GM21390 (cell line): ENCODE results near the gene SRSF9.
"Not testable (repeated sequence)": the region's sequence is repeated elsewhere in the genome, so short reads cannot be mapped to it uniquely, and the experiment has no call there.

ENCODE experiments used
- ATAC-seq: cut with Tn5 transposase; IDR thresholded peaks from one replicate; pipeline ENCODE4 v1.9.1; 2021; ENCODE audit not compliant: unreplicated experiment

SRSF9 gene, protein sequence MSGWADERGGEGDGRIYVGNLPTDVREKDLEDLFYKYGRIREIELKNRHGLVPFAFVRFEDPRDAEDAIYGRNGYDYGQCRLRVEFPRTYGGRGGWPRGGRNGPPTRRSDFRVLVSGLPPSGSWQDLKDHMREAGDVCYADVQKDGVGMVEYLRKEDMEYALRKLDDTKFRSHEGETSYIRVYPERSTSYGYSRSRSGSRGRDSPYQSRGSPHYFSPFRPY

DNA sequence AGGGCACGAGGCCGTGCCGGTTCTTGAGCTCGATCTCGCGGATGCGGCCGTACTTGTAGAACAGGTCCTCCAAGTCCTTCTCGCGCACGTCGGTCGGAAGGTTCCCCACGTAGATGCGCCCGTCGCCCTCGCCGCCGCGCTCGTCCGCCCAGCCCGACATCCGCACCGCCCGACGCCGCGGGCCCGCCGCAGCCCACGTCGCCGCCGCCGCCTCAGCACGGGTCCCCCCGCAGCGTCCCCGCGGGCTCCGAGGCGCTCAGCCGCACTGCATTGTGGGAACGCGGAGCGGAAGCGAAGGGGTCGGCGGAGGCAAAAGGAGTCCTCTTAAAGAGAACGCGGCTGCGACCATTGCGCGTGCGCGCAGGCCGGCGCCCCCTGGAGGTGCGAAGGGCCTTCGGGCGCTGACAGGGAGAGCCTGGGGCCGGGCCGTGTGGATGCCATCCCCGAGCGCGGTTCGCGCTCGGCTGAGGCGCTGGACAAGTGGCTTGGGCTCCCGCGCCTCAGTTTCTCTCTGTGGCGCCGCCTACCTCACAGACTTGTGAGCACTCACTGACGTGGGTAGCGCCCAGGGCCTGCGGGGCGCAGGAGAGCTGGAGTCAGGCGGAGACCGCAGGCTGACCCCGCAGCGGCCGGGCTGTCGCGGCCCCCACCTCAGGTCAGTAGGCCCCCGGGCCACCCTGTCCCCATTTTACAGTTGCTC is at the start of gene SRSF9:
Gene SRSF9, minus strand, starts transcription at position 299 of the 700 bp plus-strand sequence. Its CDS starts 139 bp downstream, at position 160.
- peak; percentile 89 for ATAC-seq

DNA sequence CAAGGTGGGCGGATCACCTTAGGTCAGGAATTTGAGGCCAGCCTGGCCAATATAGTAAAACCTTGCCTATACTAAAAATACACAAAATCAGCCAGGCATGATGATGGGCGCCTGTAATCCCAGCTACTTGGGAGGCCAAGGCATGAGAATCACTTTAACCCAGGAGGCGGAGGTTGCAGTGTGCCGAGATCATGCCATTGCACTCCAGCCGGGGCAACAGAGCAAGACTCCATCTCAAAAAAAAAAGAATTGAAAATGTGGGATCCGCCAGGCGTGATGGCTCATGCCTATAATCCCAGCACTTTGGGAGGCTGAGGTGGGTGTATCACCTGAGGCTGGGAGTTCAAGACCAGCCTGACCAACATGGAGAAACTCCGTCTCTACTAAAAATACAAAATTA is 49.8 kb upstream of the SRSF9 start:
- not testable (repeated sequence) for ATAC-seq

DNA sequence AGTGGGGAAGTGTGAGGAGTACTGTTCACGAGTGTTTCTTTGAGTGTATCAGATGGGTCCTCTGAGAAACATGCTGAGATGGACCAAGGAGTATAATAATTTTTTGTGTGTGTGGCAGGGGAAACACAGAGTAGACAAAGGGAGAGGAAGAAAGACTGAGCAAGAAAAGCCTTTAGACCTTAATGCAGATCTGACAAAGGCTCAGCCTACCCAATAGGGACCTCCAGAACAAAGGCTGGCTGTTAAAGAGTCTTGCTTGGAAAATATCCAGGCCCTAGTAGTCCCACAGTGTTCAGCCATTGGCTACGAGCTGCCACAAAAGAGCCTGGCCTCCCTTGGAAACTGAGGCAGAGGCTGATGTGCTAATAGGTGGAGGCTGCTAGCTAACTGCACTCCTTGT is 45.9 kb upstream of the SRSF9 start:
- ATAC-seq: no peak

DNA sequence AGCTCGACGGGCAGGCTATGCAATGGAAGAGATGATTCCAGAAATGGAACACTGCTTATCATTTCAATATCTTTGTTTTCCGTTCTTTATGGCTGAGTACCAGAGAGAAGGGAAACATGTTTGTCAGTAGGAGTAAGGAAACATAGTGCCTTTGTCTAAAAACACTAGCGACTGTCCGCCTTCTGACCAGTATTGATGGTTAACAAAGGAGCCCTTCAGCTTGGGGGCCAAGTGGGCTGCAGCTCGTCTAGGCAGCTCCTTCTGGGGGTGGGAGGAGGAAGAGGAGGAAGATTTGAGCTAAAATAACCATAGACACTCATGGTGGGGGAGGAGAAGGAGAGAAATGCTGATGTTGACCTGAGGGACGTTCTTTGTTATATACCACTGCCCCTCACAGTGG is 44.5 kb upstream of the SRSF9 start:
- no peak for ATAC-seq

DNA sequence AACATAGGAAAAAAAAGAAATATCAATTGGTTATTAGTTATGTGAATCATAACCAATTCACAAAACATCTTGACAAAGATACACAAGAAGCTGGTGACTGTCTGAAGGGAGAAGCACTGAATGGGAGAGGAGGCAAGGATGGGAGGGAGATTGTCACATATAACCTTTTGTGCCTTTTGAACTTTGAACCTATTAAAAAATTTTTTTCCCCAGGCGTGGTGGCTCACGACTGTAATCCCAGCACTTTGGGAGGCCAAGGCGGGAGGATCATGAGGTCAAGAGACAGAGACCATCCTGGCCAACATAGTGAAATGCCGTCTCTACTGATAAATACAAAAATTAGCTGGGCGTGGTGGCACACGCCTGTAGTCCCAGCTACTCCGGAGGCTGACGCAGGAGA is 39.0 kb upstream of the SRSF9 start:
- ATAC-seq: no peak

DNA sequence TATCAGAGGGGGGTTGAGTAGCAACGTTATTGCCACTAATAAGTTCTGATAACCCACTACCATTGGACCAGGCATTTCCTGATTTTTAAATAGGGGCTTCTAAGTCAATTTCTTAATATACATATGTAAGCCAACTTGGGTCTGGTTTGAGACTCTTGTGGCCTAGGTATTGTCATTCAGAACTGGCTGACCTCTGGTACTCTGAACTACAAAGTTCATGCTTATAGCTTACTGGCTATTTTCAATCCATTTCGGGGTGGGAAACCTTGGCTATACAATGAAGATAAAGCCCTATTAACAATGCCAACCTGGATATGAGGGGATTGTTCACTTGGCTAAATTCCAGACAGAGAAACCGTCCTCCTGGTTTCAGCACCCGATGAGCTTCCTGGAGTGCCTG is 35.0 kb upstream of the SRSF9 start:
- ATAC-seq: no peak

DNA sequence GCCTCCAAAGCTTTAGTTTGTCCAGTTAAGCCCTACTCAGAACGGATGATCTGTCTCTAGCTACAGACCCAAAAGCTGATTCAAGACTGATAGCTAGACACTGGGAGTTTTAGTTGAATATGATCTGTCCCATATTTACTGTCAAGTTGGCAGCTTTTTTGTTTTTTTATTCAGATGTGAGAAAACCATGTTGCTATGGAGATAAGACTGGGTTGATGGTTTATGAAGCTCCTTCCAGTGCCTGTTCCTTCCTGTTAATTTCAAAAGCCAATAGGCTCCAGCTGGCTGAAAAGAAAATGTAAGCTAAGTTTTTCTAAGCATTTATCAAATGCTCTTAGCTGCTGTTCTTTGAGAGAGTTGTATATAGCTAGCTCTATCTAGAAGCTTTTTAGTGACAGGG is 31.0 kb upstream of the SRSF9 start:
- ATAC-seq: no peak

DNA sequence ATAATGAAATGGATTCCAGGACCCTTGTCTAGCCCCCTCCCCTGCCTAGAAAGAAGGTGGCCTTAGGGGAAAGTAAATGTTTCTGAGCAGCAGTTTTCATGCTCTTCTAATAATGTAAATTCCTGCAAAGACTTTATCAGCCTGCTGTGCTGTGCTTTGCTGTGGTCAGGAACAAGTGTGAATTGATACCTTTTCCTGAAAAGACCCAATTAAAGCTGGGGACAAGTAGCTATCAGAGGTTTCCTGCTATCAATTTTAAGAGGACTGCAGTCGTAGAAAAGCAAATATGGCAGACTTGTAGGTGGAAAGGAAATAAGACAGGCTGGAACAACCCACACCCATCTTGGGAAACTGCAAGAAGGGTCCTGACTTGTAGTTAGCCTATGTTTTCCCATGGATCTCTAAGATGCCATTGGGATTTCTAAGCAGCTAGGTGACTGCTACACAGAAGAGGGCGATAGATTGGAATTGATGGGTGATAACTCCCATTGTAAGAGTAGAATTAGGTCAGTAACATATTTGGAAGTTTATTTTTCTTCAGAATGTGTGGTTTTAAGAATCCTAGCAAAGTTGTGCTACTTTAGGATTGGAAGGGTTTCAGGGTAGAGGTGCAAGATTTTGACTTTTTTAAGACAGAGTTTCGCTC is 29.4 kb upstream of the SRSF9 start:
- ATAC-seq: no peak

DNA sequence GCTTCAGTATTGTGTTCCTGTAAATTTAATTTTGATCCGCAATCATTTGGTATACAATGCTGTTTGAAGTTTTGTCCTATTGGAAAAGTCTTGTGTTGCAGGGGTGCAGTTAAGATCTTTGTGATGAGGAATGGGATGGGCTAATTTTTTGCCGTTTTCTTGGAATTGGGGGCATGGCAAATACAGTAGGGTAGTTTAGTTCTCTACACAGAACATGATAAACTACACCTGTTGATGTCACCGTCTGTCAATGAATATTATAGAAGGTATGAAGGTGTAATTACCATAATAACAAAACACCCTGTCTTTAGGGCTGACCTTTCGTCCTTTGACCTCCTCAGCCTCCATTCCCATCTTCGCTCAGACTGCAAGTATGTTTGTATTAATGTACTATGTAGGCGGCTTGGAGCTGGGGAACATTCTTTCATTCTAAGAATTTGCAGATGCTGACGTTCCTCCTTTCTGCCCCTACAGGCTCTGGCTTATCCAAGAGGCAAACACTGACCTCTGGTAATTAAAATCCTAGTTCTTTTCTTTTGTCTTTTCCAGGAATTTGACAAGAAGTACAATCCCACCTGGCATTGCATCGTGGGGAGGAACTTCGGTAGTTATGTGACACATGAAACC is 28.1 kb upstream of the SRSF9 start:
- no peak for ATAC-seq

DNA sequence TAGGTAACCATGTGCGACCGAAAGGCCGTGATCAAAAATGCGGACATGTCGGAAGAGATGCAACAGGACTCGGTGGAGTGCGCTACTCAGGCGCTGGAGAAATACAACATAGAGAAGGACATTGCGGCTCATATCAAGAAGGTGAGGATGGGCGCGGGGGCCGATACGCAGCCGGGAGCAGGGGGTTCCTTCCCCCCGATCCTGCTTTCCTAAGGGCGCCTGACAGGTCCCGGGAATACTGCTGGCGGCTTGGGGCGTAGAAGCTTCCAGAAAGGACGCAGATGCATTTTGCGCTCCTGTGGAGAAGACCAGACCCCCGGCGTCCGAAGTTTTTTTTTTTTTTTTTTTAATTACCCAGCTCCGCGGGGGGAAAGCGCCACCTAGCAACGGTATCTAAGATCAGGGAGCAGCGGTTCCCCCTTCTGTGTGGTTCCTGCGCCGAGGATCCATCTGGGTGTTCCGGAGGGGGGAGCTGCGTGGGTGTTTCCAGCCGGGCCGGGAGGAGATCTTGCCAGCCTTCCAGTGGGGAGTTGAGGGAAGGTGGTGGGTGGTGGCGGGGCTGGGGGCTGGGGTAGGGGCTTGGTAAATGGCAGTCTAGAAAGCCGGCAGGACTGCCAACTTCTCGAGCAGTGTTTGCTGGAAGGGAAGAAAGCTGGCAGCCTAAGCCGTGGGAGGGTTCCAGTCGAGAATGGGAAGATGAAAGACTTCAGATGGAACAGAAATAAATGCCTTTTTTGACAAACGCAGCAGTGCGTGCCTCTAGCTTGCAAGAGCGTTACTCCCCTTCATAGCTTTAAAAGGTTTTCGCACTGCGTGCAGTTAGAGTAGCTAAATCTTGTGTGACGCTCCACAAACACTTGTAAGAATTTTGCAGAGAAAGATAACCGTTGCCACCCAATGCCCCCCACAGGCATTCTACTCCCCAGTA is 27.1 kb upstream of the SRSF9 start:
- ATAC-seq: no peak

DNA sequence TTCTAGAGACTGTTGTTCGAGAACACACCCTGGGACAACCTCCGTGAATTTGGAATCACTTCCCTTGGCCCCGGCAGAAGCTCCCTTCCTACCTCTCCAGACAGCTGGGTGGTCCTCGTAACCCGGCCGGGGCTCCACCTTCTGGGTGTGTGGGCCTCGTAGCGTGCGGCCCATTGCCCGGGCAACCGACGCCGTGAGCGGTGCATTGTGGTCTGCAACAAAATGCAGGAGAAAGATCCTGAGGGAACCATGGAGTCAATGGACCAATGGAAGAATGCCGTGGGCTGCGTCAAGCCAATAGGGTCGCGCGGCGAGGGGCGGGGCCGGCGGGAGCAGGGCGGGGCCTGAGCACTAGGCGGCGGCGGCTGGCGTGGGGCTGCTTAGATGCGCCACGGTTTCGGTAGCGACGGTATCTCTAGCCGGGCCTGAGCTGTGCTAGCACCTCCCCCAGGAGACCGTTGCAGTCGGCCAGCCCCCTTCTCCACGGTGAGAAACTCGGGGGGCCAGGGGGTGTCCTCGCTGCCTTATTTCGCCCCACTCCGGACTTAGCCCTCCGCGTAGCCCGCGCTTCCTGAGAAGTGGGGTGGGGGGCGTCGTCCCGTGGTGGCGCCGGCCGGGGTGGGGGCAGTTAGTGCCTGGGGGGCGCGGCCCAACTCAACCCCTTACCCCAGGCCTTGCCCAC is 26.3 kb upstream of the SRSF9 start, which contains the start of gene DYNLL1:
Gene DYNLL1, plus strand, starts transcription at position 383 of the 682 bp plus-strand sequence. CDS start 309 bp downstream, outside the sequence.
- peak; percentile 94 for ATAC-seq

DNA sequence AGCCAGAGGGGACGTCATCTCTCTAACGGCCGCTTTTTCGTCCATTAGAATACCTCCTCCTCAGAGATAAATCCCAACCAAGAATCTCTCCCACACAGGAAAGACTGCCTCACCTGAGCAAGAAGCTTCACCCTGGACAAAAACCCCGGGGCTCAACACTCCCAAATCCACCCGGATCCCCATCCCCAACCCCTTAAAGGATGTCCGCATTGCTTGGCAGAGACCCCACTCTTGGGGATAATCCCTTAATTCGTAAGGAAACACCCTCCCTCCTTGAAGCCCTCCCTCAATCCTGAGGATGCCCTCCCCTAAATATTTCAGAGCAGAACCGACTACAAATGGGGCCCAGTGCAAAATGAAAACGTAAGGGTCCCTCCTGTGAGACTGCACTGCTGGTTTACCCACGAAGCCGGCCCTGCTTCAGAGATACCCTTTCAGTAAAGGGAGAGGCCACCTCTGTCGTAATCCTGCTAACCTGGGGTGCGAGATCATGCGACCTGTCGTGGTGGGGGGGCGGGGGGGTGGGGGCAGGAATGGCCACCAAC is 25.7 kb upstream of the SRSF9 start:
- ATAC-seq: no peak

DNA sequence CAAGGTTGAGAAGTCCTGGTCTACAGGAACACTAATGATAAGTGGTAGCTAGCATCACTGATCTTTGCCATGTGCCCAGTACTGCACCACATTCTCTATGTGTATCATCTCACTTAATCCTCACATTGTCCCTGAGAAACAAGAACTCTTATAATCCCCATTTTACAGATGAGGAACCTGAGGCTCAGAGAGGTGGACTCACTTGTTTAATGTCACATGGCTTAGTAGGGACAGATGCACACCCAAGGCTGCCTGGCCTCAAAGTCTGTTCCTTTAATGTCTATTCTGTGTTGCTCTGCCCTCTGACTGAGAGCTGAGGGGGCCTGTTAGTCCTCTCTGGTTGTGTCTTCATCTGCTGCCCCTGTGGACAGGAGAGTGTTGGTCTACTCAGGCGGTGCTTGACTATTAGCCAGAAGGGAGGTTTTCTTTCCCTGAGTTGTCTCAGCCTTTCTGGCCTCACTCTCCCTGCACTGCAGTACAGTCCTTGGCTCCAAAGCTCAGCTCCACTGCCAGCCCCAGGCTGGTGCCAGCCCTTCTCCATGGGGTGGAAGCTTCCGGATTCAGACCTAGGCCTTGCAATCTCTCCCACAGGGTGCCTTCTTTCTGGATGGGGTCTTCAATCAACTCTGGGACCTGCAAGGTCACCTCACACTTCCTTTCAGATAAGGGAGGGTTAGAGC is 21.4 kb upstream of the SRSF9 start:
- no peak for ATAC-seq

DNA sequence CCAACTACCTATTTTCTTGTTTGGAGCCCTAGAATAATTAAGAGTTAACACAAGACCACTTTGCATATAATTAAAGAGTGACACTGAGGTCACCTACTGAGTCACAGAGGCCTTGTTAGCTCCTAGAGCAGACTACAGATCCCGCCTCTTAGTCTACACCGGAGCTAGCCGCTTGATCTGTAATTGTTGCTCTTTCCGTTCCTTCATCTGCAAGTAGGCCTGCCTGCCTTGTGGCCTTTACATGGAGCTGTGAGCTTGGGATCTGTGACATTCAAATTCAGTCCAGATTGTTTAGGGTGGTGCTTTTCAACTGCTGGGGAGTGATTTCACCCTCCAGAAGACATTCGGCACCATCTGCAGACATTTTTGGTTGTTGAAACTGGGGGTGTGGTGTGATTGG is 20.8 kb upstream of the SRSF9 start:
- no peak for ATAC-seq

DNA sequence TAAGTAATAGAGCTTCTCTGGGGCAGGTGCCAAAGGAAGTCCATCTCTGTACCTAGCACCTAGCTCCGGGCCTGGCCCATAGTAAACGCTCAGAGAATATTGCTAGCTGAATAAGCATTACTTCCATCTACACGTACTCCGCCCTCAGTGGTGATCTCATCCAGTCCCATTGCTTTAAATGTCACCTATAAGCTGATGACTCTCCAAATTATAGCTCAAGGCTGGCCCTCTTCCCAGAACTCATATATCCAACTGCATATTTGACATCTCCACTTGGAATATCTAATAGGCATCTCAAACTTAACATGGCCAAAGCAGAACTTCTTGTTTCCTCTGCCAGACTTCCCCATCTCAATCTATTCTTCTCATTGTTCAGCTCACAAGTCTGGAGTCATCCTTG is 19.5 kb upstream of the SRSF9 start:
- no peak for ATAC-seq

DNA sequence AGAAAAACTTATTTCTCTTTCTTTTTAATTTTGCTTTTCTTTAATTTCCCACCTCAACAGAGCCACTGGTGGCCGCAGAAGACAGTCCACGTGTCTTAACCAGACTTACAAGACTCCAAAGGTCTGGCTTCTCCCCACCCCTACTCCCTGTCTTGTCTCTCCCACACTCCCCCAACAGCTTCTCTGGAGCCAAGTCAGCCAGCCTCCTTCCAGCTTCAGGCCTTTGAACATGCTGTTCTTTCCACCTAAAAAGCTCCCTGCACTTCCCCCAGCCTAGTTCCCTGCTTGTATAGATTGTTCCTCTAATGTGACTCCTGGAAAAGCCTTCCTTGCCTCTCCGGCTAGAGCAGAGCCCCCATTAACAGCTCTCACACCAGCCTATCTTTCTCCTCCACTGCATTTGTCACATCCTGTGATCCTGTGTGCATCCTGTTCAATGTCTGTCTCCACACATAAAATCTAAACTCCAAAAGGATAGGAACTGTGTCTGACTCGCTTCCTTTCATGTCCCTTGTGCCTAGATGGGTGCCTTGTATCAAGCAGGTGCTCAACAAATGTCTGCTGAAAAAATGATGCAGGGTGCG is 18.6 kb upstream of the SRSF9 start:
- ATAC-seq: no peak

DNA sequence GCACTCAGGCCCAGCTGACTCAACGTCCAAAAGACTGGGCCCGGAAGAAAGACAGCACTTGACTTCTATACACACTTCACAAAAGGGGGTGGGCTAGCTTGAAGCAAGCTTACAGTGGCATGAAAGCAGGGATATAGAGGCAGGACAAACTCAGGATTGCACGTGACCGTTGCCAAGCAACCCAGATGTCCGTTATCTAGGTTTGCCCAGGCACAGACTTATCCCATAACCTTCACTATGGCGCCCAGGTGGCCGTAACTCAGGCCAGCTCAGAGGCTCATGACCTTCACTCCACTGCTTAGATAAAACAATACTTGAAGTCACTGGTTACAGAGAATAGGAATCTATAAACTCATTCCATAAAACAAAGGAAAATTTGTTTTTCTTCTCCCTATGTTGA is 18.0 kb upstream of the SRSF9 start:
- ATAC-seq: not testable (repeated sequence)

DNA sequence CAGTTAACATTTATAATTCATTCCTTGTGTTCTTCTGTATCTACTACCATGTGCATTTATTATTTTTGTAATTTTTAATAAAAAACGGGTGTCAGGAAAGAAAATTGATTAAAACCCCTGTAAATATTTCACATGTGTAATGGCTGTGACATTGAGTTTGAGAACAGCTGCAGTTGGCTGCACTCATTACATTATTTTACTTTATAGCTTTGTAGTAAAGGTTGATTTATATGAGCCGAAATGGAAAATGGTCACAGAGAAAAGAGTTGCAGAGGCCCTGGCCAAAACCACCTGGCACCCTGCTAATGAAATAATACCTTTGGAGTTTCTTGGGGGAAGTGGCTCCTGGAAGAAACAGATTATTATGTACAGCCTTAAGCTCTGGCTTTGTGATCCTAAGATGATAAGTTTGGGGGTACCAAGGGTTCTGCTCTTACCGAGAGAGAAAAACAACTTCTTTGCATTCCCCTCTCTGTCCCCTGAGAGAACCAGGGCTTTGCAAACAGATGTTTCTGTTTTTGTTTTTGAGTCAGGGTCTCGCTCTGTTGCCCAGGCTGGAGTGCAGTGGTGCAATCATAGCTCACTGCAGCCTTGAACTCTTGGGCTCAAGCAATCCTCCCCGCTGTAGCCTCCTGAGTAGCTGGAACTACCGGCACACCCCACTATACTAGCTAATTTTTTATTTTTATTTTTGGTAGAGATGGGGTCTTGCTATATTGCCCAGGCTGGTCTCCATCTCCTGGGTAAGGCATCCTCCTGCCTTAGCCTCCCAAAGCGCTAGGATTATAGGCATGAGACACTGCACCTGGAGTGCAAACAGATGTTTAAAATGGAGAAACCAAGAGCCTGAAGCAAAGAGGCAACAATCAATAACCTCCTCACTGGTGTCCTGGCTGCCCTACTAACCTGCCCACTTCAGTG is 16.7 kb upstream of the SRSF9 start:
- no peak for ATAC-seq
